Muscle of leg (tissue), 16 donors: ENCODE data around the gene DDX60. TPM values are rescaled to one million over a fixed set of nuclear protein-coding genes. Genes with fewer than 3 reads are reported as not detected.
A peak's percentile ranks its signal among the peaks of the same experiment; 100 is the strongest.

ENCODE experiments used
- DNase-seq: peaks from one replicate; pipeline ENCODE4 v3.0.0; 2013
- H3K27ac ChIP-seq: one replicate; pipeline ENCODE4 v1.5.1; 2013; ENCODE audit warnings: mild to moderate bottlenecking, low read length, control low read depth
- H3K27me3 ChIP-seq: one replicate; pipeline ENCODE4 v1.6.1; 2013; ENCODE audit warnings: low read length; ENCODE audit not compliant: control insufficient read depth, insufficient read depth
- H3K36me3 ChIP-seq: one replicate; pipeline ENCODE4 v1.6.1; 2013; ENCODE audit warnings: low read length; ENCODE audit not compliant: control insufficient read depth, insufficient read depth
- H3K4me1 ChIP-seq: one replicate; pipeline ENCODE4 v1.6.1; 2013; ENCODE audit warnings: low read length; ENCODE audit not compliant: control insufficient read depth, insufficient read depth
- H3K4me3 ChIP-seq: one replicate; pipeline ENCODE4 v1.5.1; 2013; ENCODE audit warnings: low read length, control low read depth
- H3K9me3 ChIP-seq: replicated peaks from 2 replicates; pipeline ENCODE4 v1.6.1; 2013; ENCODE audit warnings: low read depth, low read length; ENCODE audit not compliant: control insufficient read depth
- WGBS: methylation state at CpG from one replicate; pipeline ENCODE4 v1.1.5; 2013; ENCODE audit warnings: missing lambda C conversion rate; ENCODE audit not compliant: insufficient coverage; 5-methylcytosine and 5-hydroxymethylcytosine counted together
- long read RNA-seq, 11 donors: transcript quantifications; one replicate each; lab custom pipeline, GENCODE V29; 2026
- polyA plus RNA-seq, 8 donors: library from polyadenylated mRNA; unstranded; fragments of 120-200 nt; gene quantifications; one replicate each; pipeline versions ENCODE4 v1.2.1 to v1.2.3, GENCODE V29; 2013; ENCODE audit warnings: inconsistent platforms in 1 of 8, low replicate concordance in 1 of 8; ENCODE audit not compliant: insufficient read length in 8 of 8, insufficient read depth in 1 of 8
- total RNA-seq: library from RNA; stranded (reverse); fragments of 120-200 nt; gene quantifications from one replicate; pipeline ENCODE4 v1.2.4, GENCODE V29; 2013

Gene DDX60, protein sequence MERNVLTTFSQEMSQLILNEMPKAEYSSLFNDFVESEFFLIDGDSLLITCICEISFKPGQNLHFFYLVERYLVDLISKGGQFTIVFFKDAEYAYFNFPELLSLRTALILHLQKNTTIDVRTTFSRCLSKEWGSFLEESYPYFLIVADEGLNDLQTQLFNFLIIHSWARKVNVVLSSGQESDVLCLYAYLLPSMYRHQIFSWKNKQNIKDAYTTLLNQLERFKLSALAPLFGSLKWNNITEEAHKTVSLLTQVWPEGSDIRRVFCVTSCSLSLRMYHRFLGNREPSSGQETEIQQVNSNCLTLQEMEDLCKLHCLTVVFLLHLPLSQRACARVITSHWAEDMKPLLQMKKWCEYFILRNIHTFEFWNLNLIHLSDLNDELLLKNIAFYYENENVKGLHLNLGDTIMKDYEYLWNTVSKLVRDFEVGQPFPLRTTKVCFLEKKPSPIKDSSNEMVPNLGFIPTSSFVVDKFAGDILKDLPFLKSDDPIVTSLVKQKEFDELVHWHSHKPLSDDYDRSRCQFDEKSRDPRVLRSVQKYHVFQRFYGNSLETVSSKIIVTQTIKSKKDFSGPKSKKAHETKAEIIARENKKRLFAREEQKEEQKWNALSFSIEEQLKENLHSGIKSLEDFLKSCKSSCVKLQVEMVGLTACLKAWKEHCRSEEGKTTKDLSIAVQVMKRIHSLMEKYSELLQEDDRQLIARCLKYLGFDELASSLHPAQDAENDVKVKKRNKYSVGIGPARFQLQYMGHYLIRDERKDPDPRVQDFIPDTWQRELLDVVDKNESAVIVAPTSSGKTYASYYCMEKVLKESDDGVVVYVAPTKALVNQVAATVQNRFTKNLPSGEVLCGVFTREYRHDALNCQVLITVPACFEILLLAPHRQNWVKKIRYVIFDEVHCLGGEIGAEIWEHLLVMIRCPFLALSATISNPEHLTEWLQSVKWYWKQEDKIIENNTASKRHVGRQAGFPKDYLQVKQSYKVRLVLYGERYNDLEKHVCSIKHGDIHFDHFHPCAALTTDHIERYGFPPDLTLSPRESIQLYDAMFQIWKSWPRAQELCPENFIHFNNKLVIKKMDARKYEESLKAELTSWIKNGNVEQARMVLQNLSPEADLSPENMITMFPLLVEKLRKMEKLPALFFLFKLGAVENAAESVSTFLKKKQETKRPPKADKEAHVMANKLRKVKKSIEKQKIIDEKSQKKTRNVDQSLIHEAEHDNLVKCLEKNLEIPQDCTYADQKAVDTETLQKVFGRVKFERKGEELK (N-terminal part only)
- total RNA-seq (7.9 TPM), polyA plus RNA-seq (1 to 10 TPM; 3.4 to 6.5 (median 4.4) TPM)
- long read RNA-seq, donor 1, result 0 reads
- long read RNA-seq, donor 2, result 0 reads
- long read RNA-seq, donor 3, result 0 reads
- long read RNA-seq, donor 4, result 0 reads
- long read RNA-seq, donor 5, result 0 reads
- long read RNA-seq, donor 6, result 0 reads
- long read RNA-seq, donor 7, result 0 reads
- long read RNA-seq, donor 8, result 0 reads
- long read RNA-seq, donor 9, result 0 reads
- long read RNA-seq, donor 10, result 0 reads
- long read RNA-seq, donor 11, result 0 reads

DNA sequence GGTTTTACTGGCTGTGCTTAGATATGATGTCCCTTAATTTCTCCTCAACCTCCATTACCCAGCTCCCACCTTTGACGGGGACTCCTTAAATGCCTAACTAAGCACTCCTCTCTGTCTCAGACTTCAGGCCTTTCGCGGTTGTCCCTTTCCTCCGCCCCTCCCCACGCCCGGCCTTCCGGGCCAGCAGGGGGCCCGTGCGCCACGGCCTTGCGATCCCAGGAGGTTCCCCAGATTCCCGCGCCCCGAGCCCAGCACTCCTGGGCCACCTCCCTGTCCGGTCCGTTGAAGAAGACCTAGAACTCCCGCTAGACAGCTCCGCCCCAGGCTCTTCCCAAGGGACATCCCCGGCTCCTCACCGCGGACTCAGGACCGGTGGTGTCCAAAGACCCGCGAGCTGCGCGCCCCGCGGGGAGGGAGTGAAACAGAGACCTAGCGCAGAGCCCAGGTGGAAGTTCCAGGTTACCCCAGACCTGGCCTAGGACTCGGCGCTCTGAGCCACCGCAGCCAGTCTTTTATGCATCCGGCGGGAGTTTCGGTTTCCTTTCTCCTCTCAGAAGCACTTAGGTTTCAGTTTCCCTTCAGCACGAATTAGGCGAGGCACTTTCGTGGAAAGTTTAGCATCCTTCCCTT, at the start of gene DDX60:
Gene DDX60 (minus strand): TSS at position 487 of the 630 bp plus-strand sequence. CDS start 7,493 bp downstream, outside the sequence.
- Histone ChIP-seq H3K9me3 (no peaks in the 10 kb centered on the region), H3K27ac (peak within 1 kb of the TSS; percentile 99), H3K4me3 (peak within 1 kb of the TSS; percentile 96), H3K36me3 (no peaks in the 10 kb centered on the region), H3K4me1 (peaks cover 7% of the 10 kb centered on the region), H3K27me3 (no peaks in the 10 kb centered on the region)
- 0% methylated on average over 34 of the region's 38 CpGs for WGBS
- peak; percentile 94 for DNase-seq

DNA sequence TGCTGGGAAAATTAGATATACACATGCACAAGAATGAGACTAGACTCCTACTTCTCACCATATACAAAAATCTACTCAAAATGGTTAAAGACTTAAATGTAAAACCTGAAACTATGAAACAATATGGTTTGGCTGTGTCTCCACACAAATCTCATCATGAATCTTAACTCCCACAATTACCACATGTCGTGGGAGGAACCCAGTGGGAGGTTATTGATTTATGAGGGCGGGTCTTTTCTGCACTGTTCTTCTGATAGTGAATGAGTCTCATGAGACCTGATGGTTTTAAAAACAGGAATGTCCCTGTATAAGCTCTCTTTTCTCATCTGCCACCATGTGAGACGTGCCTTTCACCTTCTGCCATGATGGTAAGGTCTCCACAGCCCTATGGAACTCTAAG, 48.5 kb upstream of the DDX60 start:
- H3K36me3 ChIP-seq, result peaks cover 8% of the 10 kb centered on the region
- H3K27me3 ChIP-seq, result no peaks in the 10 kb centered on the region
- H3K9me3 ChIP-seq, result no peaks in the 10 kb centered on the region
- H3K27ac ChIP-seq, result no peak overlapping the region
- no peak overlapping the region for H3K4me3 ChIP-seq
- DNase-seq, result no peak
- WGBS, result no CpG with 5 or more reads among the region's 3 CpGs
- H3K4me1 ChIP-seq, result no peaks in the 10 kb centered on the region

DNA sequence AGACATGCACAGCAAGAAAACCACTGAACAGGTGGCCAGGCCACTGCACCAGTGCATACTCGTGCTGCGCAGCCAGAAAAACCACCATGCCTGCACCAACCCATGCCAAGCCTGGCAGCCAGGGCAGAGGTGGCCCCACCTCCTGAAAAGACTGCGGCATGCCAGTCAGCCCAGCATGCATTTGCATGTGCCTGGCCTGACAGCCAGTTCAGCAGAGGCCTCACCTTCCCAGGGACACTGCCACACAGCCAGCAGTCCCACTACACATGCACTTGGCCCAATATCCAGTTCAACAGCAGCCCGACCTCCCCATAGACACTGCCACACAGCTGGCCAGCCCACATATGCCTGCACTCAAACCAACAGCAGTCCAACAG, 43.5 kb upstream of the DDX60 start:
- no peak for DNase-seq
- WGBS, result 67% methylated on average over 4 of the region's 4 CpGs
- no peaks in the 10 kb centered on the region for H3K4me1 ChIP-seq
- no peaks in the 10 kb centered on the region for H3K9me3 ChIP-seq
- H3K27me3 ChIP-seq, result no peaks in the 10 kb centered on the region
- no peak overlapping the region for H3K27ac ChIP-seq
- no peak overlapping the region for H3K4me3 ChIP-seq
- peaks cover 11% of the 10 kb centered on the region for H3K36me3 ChIP-seq

DNA sequence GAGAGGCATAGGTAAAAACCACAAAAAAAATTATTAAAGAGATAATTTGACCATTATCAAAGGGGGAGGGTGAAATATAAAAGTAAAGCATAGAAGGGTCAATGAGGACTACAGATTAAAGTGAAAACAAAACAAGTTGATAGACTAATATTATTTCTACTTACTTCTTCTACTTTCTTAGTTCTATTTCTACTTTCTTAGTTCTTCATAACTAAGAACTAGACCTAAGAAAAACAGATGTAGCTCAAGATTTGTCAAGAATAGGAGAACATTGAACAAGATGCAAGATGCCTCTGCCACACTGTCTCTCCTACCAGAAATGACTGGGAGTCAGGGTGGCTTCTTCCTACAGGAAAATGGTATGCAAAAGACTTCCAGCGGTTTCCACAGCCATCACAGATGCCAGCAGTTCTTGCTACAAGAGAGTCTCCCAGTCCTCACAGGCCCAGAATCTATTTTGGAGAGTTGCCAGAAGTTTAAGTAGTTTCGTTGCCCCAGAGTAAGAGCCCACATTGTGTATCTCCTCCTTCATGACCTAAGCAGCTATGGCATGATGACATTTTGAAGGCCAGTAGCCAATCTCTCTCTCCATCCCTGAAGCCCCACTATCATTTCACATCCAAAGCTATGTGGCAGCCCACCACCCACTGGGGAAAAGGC, 42.9 kb upstream of the DDX60 start:
- H3K27me3 ChIP-seq, result no peaks in the 10 kb centered on the region
- WGBS, result 100% methylated on average over 1 of the region's 2 CpGs
- no peak overlapping the region for H3K27ac ChIP-seq
- peaks cover 11% of the 10 kb centered on the region for H3K36me3 ChIP-seq
- DNase-seq, result peak; percentile 1
- H3K9me3 ChIP-seq, result no peaks in the 10 kb centered on the region
- H3K4me3 ChIP-seq, result no peak overlapping the region
- H3K4me1 ChIP-seq, result no peaks in the 10 kb centered on the region

DNA sequence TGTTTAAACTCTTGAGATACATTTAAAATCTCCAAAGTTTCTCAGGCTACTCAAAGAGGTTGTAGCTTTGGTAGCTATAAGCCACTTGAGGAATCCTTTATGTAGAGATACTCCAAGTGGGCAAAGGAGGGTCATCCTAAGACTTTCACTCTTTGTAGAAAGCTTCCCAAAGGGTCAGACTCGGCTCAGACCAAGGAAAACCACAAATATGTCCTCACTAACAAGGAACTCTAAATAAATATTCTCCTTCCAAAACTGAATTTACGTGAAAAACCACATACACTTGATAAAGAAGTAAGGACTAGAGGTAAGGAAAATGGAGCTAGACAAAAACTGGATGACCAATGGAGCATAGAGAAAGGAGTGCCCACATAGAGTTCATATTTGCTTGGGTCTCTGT, 41.7 kb upstream of the DDX60 start:
- no CpG with 5 or more reads among the region's 2 CpGs for WGBS
- H3K9me3 ChIP-seq, result no peaks in the 10 kb centered on the region
- no peak for DNase-seq
- no peak overlapping the region for H3K27ac ChIP-seq
- peaks cover 11% of the 10 kb centered on the region for H3K36me3 ChIP-seq
- H3K27me3 ChIP-seq, result no peaks in the 10 kb centered on the region
- no peaks in the 10 kb centered on the region for H3K4me1 ChIP-seq
- H3K4me3 ChIP-seq, result no peak overlapping the region

DNA sequence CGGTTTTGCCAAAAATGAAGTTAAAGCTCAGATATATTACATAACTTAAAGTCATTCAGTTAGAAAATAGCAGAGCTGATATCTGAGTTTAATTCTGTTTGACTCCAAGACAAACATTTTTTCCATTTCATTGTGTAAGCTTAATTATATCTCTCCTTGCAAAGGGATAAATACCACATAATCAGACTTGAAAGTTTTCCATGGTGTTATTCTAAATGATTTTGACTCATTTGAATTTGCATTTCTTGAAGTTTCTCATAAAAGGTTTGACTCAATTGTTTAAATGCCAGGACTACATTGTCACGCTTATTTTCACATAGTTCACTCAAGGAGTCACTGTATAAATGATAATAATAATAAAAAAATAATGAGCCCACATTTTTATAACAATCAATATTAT, 39.4 kb upstream of the DDX60 start:
- Histone ChIP-seq H3K27me3 (no peaks in the 10 kb centered on the region), H3K9me3 (no peaks in the 10 kb centered on the region), H3K4me3 (no peak overlapping the region), H3K4me1 (no peaks in the 10 kb centered on the region), H3K27ac (no peak overlapping the region), H3K36me3 (peaks cover 11% of the 10 kb centered on the region)
- WGBS, result no CpG with 5 or more reads among the region's 2 CpGs
- DNase-seq, result no peak

DNA sequence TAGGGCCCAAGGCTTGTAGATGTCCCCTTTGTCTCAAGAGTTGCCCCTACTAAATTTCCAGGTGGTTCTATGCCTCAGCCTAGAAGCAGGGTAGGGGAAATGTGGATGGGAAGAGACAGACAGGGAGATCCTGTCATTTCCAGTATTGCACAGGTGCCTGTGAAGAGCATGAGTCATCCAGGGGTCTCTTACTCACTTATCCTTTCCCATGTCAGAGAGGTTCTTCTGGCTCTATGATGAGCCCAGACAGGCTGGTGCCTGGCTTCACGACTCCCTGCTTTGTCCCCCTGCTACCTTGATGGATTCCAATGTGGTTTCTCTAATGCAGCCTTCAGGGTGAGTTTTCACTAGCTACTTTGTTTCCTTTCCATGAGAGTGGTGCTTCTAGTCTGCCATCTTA, 35.2 kb upstream of the DDX60 start:
- Histone ChIP-seq H3K4me1 (no peaks in the 10 kb centered on the region), H3K9me3 (no peaks in the 10 kb centered on the region), H3K27me3 (no peaks in the 10 kb centered on the region), H3K4me3 (no peak overlapping the region), H3K36me3 (peaks cover 3% of the 10 kb centered on the region), H3K27ac (no peak overlapping the region)
- no peak for DNase-seq
- WGBS, result 80% methylated on average over 1 of the region's 1 CpG

DNA sequence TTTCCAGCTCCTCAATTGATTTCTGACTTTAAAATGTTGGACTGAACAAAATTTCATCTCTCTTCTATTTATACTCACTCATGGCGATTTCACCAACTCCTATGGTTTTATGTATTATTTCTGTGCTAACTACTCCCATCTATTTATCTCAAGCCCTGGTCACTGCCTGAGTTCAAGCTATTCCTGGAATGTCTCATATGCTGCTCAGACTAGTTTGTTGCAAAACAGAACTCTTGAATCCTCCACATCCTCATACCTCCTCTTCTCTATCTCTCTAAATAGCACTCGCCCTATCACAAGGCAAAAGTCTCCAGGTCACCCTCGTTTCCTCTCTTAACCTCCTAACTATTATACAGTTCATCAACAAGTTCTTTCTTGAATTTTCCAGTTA, 19.0 kb upstream of the DDX60 start:
- no peak for DNase-seq
- H3K36me3 ChIP-seq, result no peaks in the 10 kb centered on the region
- no peak overlapping the region for H3K27ac ChIP-seq
- no peak overlapping the region for H3K4me3 ChIP-seq
- H3K4me1 ChIP-seq, result no peaks in the 10 kb centered on the region
- 86% methylated on average over 2 of the region's 3 CpGs for WGBS
- H3K9me3 ChIP-seq, result no peaks in the 10 kb centered on the region
- no peaks in the 10 kb centered on the region for H3K27me3 ChIP-seq
